ENCODE results near the gene PDLIM5.

PDLIM5 gene

GRCh38 chr4:94519019-94519418 is 67.3 kb downstream of the PDLIM5 start:
- TF ChIP-seq RARB (CRISPR knock-in tag; IDR thresholded peaks at IDR 0.05) (no peak), TSHZ2 (CRISPR knock-in tag; IDR thresholded peaks at IDR 0.05) (no peak)
- no peak for ATAC-seq

GRCh38 chr4:94519925-94520789 is 68.4 kb downstream of the PDLIM5 start:
- ATAC-seq, result peak; percentile 42; the same call in 2 of the 3 replicates

GRCh38 chr4:94523033-94523580 is 71.4 kb downstream of the PDLIM5 start:
- ATAC-seq, result no peak
- no peak for TF ChIP-seq ZNF70 (CRISPR knock-in tag; IDR thresholded peaks at IDR 0.05)
- no peak for TF ChIP-seq ZNF565 (CRISPR knock-in tag; conservative IDR thresholded peaks at IDR 0.05; ENCODE audit: low read depth)
- TF ChIP-seq ISL1 (CRISPR knock-in tag; IDR thresholded peaks at IDR 0.05), result no peak
- no peak for TF ChIP-seq CREB5 (CRISPR knock-in tag; IDR thresholded peaks at IDR 0.05; ENCODE audit: low read depth)
- TF ChIP-seq GLIS3 (CRISPR knock-in tag; IDR thresholded peaks at IDR 0.05), result no peak
- TF ChIP-seq PATZ1 (CRISPR knock-in tag; IDR thresholded peaks at IDR 0.05; ENCODE audit: borderline replicate concordance), result no peak
- no peak for TF ChIP-seq OSR1 (CRISPR knock-in tag; IDR thresholded peaks at IDR 0.05)
- no peak for TF ChIP-seq CSRNP3 (CRISPR knock-in tag; IDR thresholded peaks at IDR 0.05)
- TF ChIP-seq TSHZ2 (CRISPR knock-in tag; IDR thresholded peaks at IDR 0.05), result no peak
- TF ChIP-seq ZC3H10 (CRISPR knock-in tag; IDR thresholded peaks at IDR 0.05), result no peak
- TF ChIP-seq TCF4 (CRISPR knock-in tag; IDR thresholded peaks at IDR 0.05; ENCODE audit: borderline replicate concordance), result no peak
- TF ChIP-seq ARNTL (CRISPR knock-in tag; IDR thresholded peaks at IDR 0.05; ENCODE audit: borderline replicate concordance, low read depth), result no peak
- no peak for TF ChIP-seq PPARA (CRISPR knock-in tag; IDR thresholded peaks at IDR 0.05; ENCODE audit: borderline replicate concordance)
- TF ChIP-seq TOX (CRISPR knock-in tag; IDR thresholded peaks at IDR 0.05; ENCODE audit: borderline replicate concordance), result no peak
- no peak for TF ChIP-seq POU6F1 (CRISPR knock-in tag; IDR thresholded peaks at IDR 0.05; ENCODE audit: borderline replicate concordance, low read depth)

More at GRCh38 chr4:94519925-94520789, 68.4 kb downstream of the PDLIM5 start:
- no peak for TF ChIP-seq OSR1 (CRISPR knock-in tag; IDR thresholded peaks at IDR 0.05)

Measured in SK-N-SH treated with all-trans-retinoic acid at 6 μM for 48 hours (cell line).